Stimulated activated CD4-positive, alpha-beta T cell treated with anti-CD3 and anti-CD28 coated beads, Interleukin-4, amount 100 ng/mL, for 48 hours (primary cell): Measurements from ENCODE around the gene MRPS14.
"Not testable (repeated sequence)": the region's sequence is repeated elsewhere in the genome, so short reads cannot be mapped to it uniquely, and the experiment has no call there.

Source experiments
- DNase-seq, 2 donors: peaks; one replicate each; pipeline ENCODE4 v3.0.0-alpha.2; 2020; ENCODE audit warnings: low read depth in 2 of 2

Gene MRPS14

DNA sequence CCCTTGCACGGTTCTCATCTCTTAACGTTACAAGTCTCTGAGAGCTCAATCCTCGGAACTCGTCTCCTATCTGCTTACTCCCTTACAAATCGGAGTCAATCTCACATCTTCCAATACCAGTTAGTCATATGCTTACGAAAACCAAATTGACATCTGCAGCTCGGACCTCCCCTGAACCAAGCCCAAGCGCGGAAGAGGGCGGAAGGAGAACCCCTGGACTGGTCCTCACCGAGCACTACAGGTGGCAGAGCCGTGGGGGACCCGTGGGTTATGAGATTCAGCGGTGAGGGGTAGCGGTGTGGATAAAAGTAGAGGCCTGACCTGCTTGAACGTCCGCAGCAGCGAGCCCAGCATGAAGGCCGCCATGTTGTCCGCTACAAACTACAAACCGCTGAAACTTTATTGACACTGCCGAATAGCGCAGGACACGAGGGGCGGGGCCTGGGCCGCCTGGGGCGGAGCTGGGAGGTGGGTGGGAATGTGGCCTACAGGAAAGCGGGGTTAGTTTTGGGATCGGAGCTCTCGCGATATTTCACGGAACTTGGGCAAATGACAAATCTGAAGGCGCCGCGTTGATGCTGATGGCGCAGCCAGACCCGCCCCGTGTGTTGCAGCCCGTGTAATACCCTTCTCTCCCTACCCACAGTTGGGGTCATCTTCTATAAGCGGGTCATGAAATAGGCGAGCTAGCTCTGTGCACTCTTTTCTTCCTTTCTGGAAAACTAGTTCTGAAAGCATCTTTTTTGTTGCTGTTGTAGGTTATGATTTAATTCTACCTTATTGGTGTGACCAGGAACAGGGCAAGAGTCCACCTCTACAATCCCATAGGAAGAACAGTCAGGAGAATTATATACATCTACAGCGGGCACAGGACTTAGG, at the start of gene MRPS14:
Gene MRPS14 (minus strand): TSS at position 383 of the 879 bp plus-strand sequence. CDS start 17 bp downstream, at position 366.
- peak; percentile 98 to 99 for DNase-seq

DNA sequence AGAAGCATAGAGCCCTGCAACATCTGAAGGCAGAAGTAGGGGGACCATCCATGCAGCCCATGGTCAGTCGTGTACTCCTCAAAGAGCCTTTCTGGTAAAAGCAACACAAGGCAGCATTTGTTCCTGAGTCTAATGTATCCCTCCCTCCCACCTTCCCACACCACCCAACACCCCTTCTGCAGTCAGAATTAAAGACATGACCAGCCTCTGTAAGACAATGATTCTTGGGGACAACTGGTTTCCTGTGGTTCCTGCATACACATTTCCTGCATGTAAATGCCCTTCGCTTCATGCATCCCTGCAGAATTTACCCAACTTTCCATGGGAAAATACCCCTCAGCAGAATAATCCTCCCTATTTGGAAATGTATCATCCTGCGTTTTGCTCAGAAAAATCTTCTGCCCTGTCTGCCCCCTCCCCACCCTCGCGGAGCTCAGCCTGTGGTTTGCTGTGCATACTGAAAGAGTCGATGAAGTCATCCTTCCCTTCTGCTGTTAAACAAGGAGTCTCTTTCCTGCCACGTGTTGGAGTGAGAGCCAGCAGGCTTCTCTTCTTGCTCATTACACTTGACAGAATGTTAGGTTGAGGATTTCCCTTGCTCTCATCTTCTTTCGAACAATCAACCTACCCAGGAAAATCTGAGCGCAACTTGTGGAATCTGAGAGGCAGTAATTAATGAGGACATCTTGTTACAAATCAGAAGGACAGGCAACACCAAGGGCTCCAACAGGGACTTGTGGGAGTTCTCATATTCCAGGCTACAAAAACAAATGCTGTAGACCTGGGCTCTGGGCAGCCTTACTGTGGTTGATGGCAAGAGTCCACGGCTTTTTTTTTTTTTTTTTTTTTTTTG, 49.1 kb upstream of the MRPS14 start:
- peak; percentile 14 to 20 for DNase-seq

DNA sequence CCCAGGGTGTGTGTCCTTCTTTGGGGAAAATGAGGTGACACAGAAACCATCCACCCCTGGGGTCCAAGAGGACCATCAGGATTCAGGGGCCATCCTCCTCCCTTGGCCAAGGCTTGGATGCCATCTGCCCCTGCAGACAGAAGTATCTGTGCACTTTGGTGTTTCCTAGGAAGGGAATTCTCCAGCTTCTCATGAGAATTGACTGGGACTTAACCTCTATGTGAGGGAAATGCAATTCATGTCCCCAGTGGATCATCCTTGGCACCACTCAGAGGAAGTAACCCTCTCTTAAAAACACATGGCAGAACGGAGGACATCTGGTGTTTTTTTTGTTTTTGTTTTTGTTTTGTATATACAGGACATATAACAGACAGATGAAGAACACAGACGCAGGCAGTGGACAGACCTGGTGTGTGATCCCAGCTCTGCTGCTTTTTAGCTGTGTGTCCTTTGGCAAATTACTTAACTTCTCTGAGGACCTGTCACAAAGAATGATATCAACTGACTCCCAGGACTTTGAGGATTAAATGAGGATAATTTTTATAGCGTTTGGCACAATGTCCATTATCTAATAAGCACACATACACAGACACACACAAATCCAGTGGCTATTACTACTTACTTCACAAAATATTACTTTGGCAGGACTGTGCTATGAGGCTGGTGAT, 48.2 kb upstream of the MRPS14 start:
- no peak for DNase-seq

DNA sequence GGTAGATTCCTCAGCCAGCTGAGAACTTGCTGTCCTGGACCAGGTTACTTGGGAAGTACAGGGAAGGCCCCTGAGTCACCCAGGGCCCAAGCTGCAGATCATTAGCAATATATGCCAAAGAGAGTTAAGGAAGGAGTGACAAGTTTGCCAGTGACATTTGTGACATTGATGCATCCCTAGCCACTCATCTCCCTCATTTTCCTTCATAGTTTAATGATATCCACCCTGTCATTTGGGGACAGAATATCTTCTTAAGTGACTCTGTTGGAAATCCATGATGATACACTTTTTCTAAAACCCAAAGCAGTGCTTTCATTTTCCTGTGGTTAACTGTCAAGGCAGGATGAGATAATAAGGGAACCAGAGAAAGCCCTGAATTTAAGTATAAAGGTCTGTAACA, 47.6 kb upstream of the MRPS14 start:
- DNase-seq: no peak

DNA sequence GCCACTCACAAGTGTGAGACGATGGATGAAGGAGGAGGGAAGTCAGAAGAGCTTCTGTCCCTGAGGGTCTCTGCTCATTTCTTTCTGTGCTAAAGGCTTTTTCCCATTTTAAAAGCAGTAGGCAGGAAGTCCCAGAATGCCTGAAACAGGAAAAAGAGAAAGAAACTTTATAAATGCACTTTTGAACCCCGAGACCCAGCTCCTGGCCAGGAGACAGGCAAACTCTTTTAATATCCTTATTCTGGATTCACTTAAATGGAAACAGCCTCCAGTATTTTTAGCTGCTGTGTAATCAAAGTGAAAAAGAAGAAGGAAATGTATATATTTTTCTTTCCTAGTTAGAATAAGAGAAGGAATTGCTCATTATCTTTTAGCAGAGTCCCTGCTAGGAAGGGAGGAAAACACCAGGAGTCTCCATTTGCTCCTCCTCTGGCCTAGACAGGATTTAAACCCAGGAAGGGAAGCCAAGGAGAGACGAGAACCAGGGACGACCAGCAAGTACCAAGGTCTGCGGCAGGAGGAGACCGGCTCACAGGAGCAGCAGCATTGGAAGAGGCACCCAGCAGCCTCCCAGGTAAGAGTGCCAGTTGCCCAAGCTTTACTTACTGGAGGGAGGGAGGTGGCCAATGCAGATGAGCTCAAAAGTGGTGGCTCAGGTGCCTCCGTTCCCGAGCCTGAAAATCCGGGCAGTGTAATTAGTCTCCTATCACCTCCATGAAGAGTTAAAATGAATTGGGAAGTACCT, 44.3 kb upstream of the MRPS14 start, which contains the start of gene TNN:
Gene TNN (plus strand): TSS at position 472 of the 745 bp plus-strand sequence. CDS start 9,586 bp downstream, outside the sequence.
- no peak for DNase-seq

DNA sequence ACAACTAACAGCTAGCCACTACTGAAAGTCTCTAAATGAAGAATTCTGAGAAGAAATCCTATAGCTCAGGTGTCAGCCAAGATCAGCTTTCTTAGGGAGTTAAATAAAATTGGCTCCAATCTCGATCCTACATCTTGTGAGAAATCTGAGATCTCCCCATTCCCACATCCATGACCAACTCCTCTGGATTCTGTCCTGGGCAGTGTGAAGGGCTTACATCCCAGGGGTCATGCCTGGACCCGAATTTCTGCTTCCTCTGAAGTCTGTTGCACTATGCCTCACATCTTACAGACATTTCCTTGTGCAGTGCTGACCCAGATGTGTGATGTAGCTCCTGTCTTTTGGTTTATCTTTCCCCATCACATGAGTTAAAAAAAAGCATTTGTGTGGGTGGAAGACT, 39.6 kb upstream of the MRPS14 start:
- no peak for DNase-seq

DNA sequence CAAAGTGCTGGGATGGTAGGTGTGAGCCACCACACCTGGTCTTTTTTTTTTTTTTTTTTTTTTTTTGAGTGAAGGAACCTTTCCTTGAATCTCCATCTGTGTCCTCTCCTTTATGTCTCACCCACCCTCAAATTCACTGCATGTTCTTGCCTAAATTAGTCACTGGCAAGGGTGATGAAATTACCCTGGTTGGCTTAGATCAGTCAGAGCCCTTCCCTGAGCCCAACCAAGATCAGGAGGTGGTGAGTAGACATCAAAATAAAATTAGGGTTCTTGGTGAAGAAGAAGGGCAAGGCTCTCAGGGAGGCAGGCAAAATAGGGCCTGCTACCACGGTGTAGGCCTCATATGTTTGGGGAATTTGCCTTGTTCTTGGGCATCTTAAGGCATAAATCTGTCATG, 39.1 kb upstream of the MRPS14 start:
- DNase-seq: no peak

DNA sequence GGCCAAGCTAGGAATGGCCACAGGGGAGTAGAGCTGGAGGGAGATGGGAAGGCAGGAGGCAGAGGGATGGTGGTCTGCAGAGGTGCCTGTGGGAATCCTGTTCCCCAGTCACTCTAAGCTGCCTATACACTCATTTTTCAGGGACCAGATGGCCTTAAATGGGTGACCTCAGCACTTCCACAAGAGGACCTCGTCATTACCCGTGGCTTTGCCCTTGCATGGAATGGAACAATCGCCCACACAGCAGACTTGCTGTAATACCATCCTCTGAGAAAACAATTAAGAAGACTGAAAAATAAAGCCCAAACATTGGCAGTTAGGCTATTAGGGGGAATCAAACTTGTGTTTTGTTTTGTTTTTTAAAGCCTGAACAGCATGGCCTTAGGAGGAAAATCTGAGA, 31.5 kb upstream of the MRPS14 start:
- no peak for DNase-seq

DNA sequence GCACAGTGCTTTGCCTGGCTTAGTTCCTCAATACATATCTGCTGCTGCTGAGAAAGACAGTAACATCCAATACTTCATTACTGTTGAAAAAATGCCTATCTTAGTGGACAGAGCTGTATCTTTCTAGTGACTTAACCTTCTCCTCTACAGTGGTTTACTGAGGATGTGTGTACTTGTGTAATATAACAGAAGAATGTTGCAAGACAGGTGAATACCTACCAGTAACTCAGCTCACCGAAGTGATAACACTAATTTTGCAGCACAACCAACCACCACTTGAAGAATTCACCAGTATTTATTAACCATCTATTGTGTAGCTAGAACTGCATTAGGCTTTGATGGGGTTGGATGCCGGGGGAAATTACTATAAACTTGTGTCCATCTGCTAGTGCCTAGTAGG, 27.8 kb upstream of the MRPS14 start:
- no peak for DNase-seq

DNA sequence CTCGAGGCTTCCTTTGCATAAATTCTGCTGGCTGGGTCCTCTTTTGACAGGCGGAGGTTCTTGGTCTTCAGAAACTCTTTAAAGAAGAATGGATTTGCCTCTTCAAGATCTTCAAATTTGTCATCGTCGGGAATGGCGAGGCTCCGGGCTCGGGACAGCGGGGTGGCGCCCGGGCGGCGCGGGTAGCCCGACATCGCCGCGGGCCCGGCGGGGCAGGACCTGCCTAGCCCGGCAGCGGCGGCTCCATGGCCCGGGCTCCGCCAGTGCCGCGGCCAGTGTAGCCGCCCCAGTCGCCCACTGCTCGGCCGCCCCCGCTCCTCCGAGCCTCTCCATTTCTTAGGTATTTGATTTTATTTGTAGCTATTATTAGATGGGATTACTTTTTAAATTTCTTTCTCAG, 22.3 kb upstream of the MRPS14 start:
- DNase-seq: no peak

DNA sequence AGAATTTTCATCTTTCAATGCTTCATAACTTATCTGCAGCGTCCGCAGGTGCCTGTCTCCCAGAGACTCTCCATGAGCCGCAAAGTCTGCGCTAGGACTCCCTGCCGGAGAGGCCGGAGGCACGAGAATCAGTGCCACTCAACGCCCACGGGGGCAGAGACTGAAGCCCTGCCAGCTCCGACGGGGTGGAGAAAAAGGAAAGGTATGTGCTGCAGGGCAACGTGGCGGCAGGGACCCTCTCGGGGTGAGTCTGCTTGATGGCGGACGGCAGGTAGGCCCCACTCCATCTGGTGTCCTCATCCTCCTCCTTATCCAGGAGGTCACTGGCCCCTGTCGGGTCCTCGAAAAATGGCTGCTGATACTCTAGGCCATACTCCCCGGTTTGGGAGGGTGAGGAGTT, 21.9 kb upstream of the MRPS14 start:
- DNase-seq: no peak

DNA sequence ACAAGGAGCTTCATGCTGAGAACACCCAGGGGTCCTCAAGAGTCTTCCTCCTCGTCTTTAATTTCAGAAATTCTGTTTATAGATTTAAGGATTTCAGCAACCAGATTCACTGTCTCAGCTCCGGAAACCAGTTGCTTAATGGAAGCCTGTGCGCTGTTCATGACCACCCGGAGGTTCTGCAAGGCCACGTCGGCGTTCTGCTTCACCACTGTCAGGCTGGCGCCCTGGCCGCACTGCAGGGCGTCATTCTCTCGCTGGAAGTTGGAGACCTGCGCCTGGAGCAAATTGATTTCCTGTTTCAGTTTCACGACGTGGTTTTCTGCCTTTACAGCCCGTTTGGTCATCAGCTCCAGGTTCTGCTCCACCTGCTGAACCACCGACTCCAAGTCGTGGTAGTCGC, 21.4 kb upstream of the MRPS14 start:
- DNase-seq: not testable (repeated sequence)

DNA sequence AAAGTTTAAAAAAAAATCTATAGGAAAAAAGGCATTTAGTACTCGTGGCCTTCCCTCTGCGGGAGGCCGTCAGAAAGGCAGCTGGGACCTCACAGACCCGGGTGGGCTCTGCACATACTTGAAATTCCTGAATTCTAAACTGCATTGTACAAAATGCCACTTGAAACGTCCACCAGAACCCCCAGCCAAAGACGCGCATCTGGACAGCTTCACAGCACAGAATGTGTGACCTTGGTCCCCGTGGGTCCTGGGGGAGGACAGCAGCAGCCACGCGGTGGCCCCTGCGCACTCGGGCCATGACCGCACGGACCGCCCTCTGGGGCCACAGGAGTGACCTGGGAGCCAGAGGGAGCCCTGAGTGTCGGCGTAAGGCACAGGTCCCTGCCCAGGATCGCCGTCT, 20.6 kb upstream of the MRPS14 start:
- no peak for DNase-seq

DNA sequence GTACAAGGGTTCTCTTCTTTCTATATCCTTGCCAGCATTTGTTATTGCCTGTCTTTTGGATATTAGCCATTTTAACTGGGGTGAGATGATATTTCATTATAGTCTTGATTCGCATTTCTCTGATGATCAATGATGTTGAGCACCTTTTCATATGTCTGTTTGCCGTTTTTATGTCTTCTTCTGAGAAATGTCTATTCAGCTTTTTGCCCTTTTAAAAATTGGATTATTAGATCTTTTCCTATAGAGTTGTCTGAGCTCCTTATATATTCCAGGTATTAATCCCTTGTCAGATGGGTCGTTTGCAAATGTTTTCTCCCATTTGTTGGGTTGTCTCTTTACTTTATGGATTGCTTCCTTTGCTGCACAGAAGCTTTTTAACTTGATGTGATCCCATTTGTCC, 19.4 kb upstream of the MRPS14 start:
- no peak for DNase-seq

DNA sequence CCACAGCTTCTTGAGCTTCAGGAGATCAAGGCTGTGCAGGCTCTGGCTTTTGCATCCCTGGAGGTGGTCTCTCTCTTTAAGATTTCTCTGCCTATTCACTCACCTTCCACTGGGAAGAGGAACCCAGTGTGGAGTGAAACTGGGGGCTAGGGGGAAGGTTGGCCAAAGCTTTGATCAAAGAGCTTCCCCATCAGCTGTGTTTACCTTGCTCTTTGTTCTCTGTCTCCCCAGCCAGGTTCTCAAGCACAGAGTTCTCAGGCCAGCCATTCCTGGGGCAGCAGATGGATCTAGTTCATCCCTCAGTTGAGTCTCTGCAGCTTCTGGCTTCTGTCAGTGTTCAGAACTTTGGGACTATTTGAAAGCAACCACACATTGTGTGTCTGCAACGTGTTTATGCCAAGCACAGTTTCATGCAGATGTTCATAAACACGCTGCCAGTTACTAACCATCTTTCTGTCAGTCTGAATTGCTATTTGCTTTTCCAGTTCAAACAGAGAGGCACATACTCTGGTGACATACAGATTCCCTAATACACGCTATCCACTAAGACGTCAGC, 17.2 kb upstream of the MRPS14 start:
- no peak for DNase-seq

DNA sequence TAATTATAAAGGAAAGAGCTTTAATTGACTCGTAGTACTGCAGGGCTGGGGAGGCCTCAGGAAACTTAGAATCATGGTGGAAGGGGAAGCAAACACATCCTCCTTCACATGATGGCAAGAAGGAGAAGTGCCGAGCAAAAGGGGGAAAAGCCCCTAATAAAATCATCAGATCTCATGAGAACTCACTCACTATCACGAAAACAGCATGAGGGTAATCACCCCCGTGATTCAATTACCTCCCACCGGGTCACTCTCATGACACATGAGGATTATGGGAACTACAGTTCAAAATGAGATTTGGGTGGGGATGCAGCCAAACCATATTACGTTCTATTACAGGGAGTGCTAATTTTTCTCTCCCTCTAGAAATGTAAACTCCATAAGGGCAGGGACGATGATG, 14.2 kb upstream of the MRPS14 start:
- DNase-seq: no peak

DNA sequence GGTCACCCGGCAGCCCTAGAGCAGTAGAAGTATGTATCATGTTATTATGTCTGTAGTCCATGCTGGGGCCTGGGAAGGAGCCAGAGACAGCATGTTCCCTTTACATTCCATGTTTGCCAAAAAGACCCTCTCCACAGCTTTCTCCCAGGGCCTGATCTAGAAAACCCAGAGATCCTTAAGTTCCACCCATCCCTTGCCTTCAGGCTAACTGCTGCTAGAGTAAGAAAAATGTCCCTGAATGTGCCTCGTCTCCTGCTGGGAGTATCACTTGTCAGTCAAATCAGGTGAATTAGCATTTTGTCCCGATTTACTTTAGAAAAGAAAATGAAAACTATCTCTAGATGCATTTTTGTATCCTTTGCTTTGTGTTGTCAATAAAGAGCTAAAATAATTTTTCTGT, 13.3 kb upstream of the MRPS14 start:
- no peak for DNase-seq

DNA sequence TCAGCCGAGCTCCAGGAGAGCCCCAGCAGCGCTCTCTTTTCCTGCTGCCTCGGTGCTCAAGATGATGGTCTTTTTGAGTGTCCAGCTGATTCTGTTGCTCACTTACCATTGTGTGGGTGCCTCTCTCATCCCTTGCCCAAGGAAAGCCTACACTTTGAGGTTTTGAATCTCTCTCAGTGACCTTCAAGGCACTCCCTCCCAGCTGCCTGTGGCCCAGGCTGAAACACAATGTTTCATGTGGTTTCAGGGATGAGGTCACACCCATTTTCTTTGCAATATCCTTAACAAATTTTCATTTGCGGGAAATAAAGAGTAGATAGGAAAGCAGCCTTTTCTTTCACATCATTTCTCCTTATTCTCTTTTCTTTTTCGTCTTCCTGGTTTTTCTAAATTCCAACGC, 12.6 kb upstream of the MRPS14 start:
- DNase-seq: no peak

DNA sequence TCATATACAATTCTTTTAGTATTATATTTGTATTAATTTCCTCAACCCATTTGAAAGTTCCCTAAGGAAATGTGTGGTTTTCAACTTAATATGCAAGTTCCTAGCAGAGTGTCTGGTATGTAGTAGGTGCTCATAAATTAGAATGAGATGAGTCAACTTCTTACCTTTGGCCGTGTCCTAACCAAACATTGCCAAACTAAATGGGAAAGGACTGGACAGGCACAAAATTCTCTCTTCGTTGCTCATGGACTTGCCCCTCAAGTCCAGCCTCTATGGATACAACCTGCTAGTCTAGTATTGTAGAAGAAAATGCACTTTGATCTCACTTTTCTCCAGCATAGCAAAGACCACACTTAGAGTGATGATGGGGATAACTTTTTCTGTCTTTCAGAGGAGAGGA, 11.6 kb upstream of the MRPS14 start:
- DNase-seq: no peak

DNA sequence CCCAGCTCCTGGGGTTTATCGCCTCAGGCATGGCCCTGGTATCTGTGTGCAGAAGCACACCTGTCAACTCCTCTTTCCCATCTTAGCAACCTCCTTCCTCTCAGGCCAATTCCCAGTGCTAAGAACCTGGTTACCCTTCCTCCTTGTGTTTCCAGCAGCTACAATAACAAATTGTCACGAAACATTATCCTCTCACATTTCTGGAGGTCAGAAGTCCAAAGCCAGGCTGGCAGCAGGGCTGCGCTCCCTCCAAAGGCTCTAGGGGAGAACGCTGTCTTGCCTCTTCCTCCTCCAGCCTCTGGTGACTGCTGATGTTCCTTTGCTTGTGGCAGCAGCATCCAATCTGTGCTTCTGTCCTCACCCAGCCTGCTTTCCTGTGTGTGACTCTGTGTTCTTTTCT, 10.7 kb upstream of the MRPS14 start:
- DNase-seq: no peak

DNA sequence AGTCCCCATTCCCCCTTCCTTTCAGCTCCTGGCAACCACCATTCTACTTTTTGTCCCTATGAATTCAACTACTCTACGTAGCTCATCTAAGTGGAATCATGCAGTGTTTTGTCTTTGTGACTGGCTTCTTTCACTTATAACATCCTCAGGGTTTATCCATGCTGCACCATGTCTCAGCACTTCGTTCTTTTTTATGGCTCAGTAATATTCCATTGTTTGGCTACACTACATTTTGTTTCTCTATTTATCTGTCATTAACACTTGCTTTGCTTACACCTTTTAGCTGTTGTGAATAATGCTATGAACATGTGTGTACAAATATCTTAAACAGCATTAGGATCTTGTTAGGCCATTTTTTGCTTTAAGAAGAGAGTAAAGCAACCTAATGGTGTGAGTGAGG, 1.5 kb upstream of the MRPS14 start:
- no peak for DNase-seq
